ENCODE data around the gene MACC1.
"Not testable (repeated sequence)": the region's sequence is repeated elsewhere in the genome, so short reads cannot be mapped to it uniquely, and the experiment has no call there.

MACC1 gene

DNA sequence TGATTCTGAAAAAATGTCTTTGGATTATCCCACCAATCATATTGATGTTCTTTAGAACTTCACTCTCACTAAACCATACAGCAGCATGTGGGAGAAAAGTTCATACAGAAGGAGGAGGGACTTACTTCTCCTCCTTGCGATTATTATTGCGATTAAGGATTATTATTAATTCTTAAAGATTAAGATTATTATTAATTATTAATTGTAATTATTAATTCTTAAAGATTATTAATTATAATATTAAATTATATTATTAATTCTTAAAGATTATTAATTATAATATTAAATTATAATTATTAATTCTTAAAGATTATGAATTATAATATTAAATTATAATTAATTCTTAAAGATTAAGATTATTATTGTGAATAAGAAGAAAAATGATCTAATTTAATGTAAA, 80.5 kb downstream of the MACC1 start:
- H3K4me3 ChIP-seq, result no peak overlapping the region
- DNase-seq (ENCODE audit: low spot score), result no peak
- no peak overlapping the region for H3K27ac ChIP-seq
- TF ChIP-seq, protein P1, sequence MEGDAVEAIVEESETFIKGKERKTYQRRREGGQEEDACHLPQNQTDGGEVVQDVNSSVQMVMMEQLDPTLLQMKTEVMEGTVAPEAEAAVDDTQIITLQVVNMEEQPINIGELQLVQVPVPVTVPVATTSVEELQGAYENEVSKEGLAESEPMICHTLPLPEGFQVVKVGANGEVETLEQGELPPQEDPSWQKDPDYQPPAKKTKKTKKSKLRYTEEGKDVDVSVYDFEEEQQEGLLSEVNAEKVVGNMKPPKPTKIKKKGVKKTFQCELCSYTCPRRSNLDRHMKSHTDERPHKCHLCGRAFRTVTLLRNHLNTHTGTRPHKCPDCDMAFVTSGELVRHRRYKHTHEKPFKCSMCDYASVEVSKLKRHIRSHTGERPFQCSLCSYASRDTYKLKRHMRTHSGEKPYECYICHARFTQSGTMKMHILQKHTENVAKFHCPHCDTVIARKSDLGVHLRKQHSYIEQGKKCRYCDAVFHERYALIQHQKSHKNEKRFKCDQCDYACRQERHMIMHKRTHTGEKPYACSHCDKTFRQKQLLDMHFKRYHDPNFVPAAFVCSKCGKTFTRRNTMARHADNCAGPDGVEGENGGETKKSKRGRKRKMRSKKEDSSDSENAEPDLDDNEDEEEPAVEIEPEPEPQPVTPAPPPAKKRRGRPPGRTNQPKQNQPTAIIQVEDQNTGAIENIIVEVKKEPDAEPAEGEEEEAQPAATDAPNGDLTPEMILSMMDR (IDR thresholded peaks at IDR 0.05), result no peak

DNA sequence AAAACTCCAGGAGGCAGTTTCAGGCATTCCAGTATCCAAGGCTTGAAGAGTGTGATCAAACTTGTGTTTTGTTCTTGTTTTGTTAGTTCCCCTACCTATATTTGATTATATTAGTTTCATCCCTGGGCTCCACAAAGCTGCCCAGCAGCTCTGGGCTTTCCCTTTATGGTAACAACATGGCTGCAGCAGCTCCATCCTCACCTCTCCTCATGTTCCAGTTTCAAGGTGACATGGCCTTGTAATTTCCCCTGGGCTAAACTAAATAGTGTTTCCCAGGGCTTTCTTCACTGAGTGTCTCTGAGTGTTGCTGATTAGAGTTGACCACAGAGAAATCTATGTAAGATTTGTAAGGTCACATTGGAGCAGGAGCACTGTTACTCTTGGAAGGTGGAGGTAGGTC, 83.4 kb downstream of the MACC1 start:
- Histone ChIP-seq H3K27ac (no peak overlapping the region), H3K4me3 (no peak overlapping the region)
- TF ChIP-seq, protein P1 (IDR thresholded peaks at IDR 0.05), result no peak
- no peak for DNase-seq (ENCODE audit: low spot score)

DNA sequence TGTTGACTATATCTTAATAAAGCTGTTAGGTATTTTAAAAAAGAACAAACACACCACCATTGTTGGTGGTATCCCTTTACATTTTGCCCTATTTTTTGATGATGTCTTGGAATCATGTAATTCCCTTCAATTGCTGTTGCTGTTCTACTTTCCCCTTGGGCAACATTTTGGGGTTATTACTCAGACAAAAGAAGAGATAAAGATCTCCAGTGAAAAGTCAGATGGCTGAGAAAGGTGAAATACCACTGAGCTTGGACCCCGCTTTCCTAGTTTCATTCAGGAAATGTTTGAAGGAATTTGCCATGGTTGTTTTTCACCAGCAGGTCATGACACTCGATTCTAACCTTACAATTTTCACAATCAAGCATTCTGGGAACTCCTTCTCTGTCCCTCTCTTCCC, 84.6 kb downstream of the MACC1 start:
- TF ChIP-seq, protein P1 (IDR thresholded peaks at IDR 0.05), result no peak
- Histone ChIP-seq H3K4me3 (no peak overlapping the region), H3K27ac (no peak overlapping the region)
- DNase-seq (ENCODE audit: low spot score), result no peak

DNA sequence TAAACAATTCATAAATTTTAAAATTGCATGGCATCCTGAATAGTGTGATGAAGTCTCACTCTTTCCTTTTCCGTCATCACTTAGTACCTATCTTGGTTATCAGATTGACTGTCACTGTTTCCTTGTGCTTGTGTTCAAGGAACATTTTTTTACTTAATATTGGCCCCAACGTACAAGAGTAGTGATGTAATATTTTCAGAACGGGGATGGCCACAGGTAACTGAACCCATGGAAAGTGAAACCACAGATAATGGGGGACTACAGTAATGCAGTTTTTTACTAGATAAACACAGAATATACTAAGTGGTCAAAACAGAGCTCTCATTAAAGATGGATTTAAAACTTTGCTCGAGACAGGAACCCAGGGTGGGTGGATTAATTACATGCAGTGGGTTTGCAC, 85.4 kb downstream of the MACC1 start:
- DNase-seq (ENCODE audit: low spot score), result no peak
- no peak overlapping the region for H3K4me3 ChIP-seq
- no peak overlapping the region for H3K27ac ChIP-seq
- TF ChIP-seq, protein P1 (IDR thresholded peaks at IDR 0.05), result no peak

DNA sequence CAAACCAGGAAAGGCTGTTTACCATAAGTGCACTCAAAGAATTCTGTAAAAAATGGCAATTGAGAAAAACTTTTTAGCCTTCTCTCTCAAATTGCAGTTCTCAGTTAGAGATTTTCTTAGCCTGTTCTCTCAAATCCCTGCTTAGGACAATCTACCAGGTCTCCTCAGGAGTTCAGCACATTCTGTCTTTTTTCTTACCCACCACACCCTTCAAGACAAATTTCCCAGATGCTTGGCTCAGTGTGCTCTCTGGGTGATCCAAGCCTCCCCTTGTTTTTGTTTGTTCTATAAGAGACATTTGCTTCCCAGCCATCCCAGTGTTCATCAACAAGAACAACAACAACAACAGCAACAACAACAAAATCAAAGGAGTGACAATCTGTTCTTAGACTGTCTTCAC, 87.3 kb downstream of the MACC1 start:
- no peak for DNase-seq (ENCODE audit: low spot score)
- H3K27ac ChIP-seq, result no peak overlapping the region
- no peak overlapping the region for H3K4me3 ChIP-seq
- TF ChIP-seq, protein P1 (IDR thresholded peaks at IDR 0.05), result no peak

DNA sequence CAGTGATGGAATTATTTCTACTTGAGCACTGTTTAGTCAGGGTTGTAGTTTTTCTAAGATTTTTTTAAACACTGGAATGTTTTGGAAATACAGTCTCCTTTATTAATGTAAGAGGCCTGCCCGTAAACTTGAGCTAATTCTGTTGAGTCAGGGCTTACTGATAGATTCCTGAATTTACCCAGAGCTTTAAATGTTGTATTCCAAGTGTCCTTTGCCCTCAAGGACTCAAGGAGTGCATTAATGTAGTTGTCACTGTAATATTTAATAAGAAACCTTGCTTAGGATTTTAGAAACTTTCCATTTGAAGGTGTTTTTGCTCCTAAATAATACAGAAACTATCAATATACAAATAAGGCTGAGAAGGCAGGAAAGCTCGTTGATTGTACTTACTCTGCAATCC, 89.2 kb downstream of the MACC1 start:
- Histone ChIP-seq H3K4me3 (no peak overlapping the region), H3K27ac (no peak overlapping the region)
- TF ChIP-seq, protein P1 (IDR thresholded peaks at IDR 0.05), result no peak
- no peak for DNase-seq (ENCODE audit: low spot score)

DNA sequence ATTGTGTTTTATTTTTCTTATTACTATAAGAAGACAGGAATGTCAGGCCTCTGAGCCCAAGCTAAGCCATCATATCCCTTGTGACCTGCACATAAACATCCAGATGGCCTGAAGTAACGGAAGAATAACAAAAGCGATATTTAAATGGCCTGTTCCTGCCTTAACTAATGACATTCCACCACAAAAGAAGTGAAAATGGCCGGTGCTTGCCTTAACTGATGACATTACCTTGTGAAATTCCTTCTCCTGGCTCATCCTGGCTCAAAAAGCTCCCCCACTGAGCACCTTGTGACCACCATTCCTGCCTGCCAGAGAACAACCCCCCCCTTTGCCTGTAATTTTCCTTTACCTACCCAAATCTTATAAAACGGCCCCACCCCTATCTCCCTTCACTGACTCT, 91.1 kb downstream of the MACC1 start:
- not testable (repeated sequence) for H3K27ac ChIP-seq; H3K4me3 ChIP-seq; DNase-seq (ENCODE audit: low spot score)

DNA sequence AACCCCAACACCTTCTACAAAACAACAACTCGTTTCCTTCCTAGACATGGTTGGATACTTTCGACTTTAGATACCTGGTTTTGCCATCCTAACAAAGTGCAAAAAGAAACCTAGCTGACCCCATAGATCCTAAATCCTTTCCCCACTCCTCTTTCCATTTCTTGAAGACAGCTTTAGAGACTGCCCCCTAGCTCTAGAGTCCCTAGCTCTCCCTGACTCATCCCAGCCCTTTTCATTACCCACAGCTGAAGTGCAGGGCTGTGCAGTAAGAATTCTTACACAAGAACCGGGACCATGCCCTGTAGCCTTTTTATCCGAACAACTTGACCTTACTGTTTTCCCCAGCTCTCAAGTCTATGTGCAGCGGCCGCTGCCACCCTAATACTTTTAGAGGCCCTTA, 93.1 kb downstream of the MACC1 start:
- DNase-seq (ENCODE audit: low spot score); H3K4me3 ChIP-seq; H3K27ac ChIP-seq: not testable (repeated sequence)

DNA sequence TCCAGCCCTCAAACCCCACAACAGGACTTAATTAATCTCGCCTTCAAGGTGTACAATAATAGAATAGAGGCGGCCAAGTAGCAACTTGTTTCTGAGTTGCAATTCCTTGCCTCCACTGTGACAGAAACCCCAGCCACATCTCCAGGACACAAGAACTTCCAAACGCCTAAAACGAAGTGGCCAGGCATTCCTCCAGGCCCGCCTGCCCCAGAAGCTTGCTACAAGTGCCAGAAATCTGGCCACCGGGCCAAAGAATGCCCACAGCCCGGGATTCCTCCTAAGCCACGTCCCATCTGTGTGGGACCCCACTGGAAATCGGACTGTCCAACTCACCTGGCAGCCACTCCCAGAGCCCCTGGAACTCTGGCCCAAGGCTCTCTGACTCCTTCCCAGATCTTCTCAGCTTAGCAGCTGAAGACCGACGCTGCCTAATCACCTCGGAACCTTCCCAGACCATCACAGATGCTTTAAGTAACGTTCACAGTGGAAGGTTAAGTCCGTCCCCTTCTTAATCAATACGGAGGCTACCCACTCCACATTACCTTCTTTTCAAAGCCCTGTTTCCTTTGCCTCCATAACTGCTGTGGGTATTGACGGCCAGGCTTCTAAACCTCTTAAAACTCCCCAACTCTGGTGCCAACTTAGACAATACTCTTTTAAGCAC, 94.4 kb downstream of the MACC1 start:
- not testable (repeated sequence) for DNase-seq (ENCODE audit: low spot score); H3K4me3 ChIP-seq; H3K27ac ChIP-seq
